ENCODE measurements around the gene SPEN. TPM values are rescaled to one million over a fixed set of nuclear protein-coding genes. Genes with fewer than 3 reads are reported as not detected.

SPEN gene
- polyA plus RNA-seq, 1 of the 3 experiments (the other 2 are of a cell fraction) = 6.1 TPM

GRCh38 chr1:15946571-15947381 lies 99.3 kb downstream of the SPEN start:
- Histone ChIP-seq H3K27me3 (ENCODE audit: insufficient read depth) (no peaks in the 10 kb centered on the region), H2AFZ (ENCODE audit: low read depth) (no peak overlapping the region), H3K4me2 (no peak overlapping the region), H3K4me1 (ENCODE audit: control insufficient read depth in 1 of 2, insufficient read depth in 2 of 2, low read depth in 1 of 2, low read length in 1 of 2) (peaks cover 36 to 45% of the 10 kb centered on the region in 2 experiments), H3K9ac (no peak overlapping the region), H3K27ac (ENCODE audit: low read depth in 2 of 2, low read length in 1 of 2) (no peak overlapping the region; a peak in 1 of 4 replicates), H4K20me1 (ENCODE audit: insufficient read depth) (no peaks in the 10 kb centered on the region; the same call in 1 of the 2 replicates), H3F3A (replicated peaks; ENCODE audit: insufficient read depth) (peaks cover 18% of the 10 kb centered on the region), H3K79me2 (ENCODE audit: insufficient read depth) (peaks cover 52% of the 10 kb centered on the region), H3K9me3 (no peaks in the 10 kb centered on the region), H3K4me3 (ENCODE audit: low read depth in 2 of 2, low read length in 1 of 2) (no peak overlapping the region), H3K36me3 (replicated peaks in 1 of 2; ENCODE audit: control insufficient read depth in 1 of 2, insufficient read depth in 2 of 2, low read length in 1 of 2) (peaks cover 8 to 68% of the 10 kb centered on the region in 2 experiments), H3K9me2 (no peaks in the 10 kb centered on the region)
- DNase-seq = no peak
- ChIA-PET POLR2A (no interaction called here), CTCF (interaction anchor here (0.7 kb wide), 1 partner anchor 13 kb away, joined by 3 read pairs; no protein-coding TSS in a partner anchor)
- no peak for TF ChIP-seq GABPA (IDR thresholded peaks at IDR 0.05; ENCODE audit: low read depth)
- TF ChIP-seq JUND (IDR thresholded peaks at IDR 0.05) = no peak
- TF ChIP-seq TEAD4 (IDR thresholded peaks at IDR 0.05; ENCODE audit: borderline replicate concordance, insufficient read depth) = no peak
- WGBS (ENCODE audit: low lambda C conversion rate) = 94% methylated on average over 10 of the region's 18 CpGs

- Histone ChIP-seq H3K27me3 (ENCODE audit: insufficient read depth) (no peaks in the 10 kb centered on the region), H3K9me3 (no peaks in the 10 kb centered on the region), H3K79me2 (ENCODE audit: insufficient read depth) (peaks cover 56% of the 10 kb centered on the region), H3F3A (replicated peaks; ENCODE audit: insufficient read depth) (peaks cover 26% of the 10 kb centered on the region), H3K4me3 (ENCODE audit: low read depth in 2 of 2, low read length in 1 of 2) (no peak overlapping the region), H3K9ac (no peak overlapping the region), H3K9me2 (no peaks in the 10 kb centered on the region), H3K4me2 (no peak overlapping the region), H3K27ac (ENCODE audit: low read depth in 2 of 2, low read length in 1 of 2) (no peak overlapping the region; a peak in 1 of 4 replicates), H2AFZ (ENCODE audit: low read depth) (no peak overlapping the region), H4K20me1 (ENCODE audit: insufficient read depth) (no peaks in the 10 kb centered on the region; the same call in 1 of the 2 replicates), H3K4me1 (ENCODE audit: control insufficient read depth in 1 of 2, insufficient read depth in 2 of 2, low read depth in 1 of 2, low read length in 1 of 2) (peaks cover 44 to 45% of the 10 kb centered on the region in 2 experiments), H3K36me3 (replicated peaks in 1 of 2; ENCODE audit: control insufficient read depth in 1 of 2, insufficient read depth in 2 of 2, low read length in 1 of 2) (peaks cover 8 to 60% of the 10 kb centered on the region in 2 experiments)
- WGBS (ENCODE audit: low lambda C conversion rate) = 88% methylated on average over 10 of the region's 10 CpGs
- TF ChIP-seq FOXJ3 (CRISPR knock-in tag; IDR thresholded peaks at IDR 0.05) = no peak
- no peak for TF ChIP-seq MAX (IDR thresholded peaks at IDR 0.05; ENCODE audit: low read depth)
- no peak for TF ChIP-seq EP300 (IDR thresholded peaks at IDR 0.05; ENCODE audit: borderline replicate concordance in 1 of 2, low read depth in 1 of 2, low read length in 1 of 2)
- no peak for TF ChIP-seq ELF1 (IDR thresholded peaks at IDR 0.05)
- no peak for TF ChIP-seq YY1 (IDR thresholded peaks at IDR 0.05; ENCODE audit: low read depth)
- TF ChIP-seq IRF3 (IDR thresholded peaks at IDR 0.05; ENCODE audit: low read depth, low read length) = no peak
- TF ChIP-seq TAF1 (IDR thresholded peaks at IDR 0.05; ENCODE audit: borderline replicate concordance, low read depth, low read length) = no peak
- no peak for TF ChIP-seq NFIC (IDR thresholded peaks at IDR 0.05; ENCODE audit: borderline replicate concordance)
- TF ChIP-seq NRF1 (IDR thresholded peaks at IDR 0.05; ENCODE audit: low read depth, low read length) = no peak
- DNase-seq = no peak
- ChIA-PET POLR2A (interaction anchor here (0.6 kb wide), 1 partner anchor 9 kb away, joined by 4 read pairs; no protein-coding TSS in a partner anchor), CTCF (interaction anchor here (0.7 to 0.8 kb wide), 2 partner anchors 12 to 22 kb away, joined by 3 read pairs; no protein-coding TSS in a partner anchor)
These were observed 100.0 kb downstream of the SPEN start for GRCh38 chr1:15947382-15948090.
